Embryonic facial prominence (tissue), 1 donor: Measurements from ENCODE around the gene KIAA2012.

ENCODE experiments used
- DNase-seq: peaks from one replicate; pipeline ENCODE4 v3.0.0-alpha.2; 2016; ENCODE audit errors: extremely low spot score

KIAA2012 gene

DNA sequence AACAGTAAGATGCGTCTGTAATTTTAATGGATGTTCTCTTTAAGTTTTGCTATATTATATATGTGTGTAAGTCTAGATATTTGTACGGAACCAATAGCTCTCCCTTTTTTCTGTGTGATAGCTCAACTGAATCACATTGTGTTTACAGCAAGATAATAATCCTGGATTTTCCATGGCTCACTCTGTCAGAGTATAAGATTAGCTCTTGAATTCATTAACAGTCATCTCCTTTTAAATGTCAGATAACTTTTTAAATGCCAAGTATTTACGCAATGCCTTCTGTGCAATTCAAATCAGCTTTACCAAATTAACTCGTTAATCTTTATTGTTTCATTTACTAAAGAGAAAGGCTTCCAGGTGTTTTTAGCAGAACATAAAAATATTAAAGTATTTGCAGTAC is 76.9 kb downstream of the KIAA2012 start:
- DNase-seq, result no peak

DNA sequence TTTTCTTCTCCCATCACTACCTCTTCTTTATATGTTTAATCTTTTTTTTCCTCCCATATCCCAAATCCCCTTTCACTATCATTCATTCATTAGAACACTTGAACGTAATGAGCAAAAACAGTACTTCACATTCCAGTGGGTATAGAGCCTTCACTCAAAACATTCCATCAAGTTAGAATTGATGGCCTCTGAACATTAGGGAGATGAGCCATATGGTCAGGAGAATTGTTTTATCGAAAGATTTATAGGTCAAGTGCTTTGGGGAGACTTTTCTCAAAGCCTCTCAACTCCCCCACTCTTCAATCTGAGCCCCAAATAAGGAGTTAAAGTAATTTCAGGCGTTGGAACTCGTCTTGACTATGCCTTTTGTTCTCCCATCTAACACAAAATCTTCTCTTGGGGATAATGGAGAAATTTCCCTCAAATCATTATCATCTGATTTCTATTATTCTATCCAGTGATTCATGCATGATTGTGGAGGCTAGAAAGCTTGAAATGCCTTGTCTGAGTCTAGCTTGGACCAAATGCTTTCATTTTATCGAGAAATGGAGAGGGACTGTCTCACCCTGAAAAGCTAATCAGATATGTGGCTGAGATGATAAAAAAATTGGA is 79.2 kb downstream of the KIAA2012 start:
- no peak for DNase-seq

DNA sequence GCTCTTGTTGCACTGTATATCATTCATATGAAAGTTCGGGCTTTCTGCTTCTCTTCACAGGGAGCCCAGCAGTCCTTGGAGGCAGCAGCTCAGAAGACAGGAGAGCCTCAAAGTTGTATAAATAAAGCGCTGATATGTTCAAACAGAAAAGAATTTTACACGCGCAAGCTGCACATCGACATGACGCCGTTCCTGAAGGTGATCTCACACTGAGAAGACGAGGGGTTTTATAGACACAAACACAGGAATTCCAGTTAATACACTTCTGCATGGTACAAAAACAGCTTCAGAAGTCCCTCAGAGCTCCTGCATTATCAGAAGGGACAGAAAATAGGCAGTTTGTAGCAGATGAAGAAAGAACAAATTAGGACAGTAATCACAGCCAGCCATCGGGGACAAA is 81.6 kb downstream of the KIAA2012 start:
- DNase-seq, result no peak

DNA sequence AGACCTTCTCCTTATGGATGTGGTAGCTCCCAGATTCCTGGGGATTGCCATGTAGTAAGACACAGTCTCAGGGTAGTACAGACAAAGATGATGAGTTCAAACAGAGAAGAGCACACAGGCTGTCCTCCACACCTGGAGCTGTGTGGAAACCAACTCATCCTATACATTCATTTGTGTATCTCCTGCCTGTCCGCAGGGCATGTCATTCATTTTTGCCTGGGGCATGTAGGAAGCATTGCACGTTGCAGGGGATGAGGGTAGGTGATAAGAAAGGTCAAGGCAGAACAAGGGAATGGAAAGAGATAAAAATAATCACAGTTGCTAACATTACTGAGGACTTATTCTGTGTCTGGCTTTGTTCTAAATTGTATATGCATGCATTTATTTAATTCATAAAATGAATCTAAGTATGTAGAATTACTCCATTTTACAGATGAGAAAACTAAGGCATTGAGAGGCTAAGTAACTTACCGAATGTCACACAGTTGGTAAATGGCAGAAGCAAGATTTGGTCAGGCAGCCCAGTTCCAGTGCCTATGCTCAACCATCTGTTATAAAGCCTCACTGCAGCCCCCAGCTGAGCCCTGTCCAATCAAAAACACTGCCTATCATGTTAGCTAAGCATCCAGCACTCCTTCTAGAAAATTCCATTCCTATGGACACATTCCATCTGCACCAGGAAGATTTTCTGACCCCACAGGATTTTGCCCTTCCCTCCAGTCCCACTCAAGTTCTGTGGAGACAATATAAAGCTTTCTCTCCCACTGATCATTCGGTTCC is 84.3 kb downstream of the KIAA2012 start:
- DNase-seq, result no peak

GRCh38 chr2:202158796-202159195 is 85.7 kb downstream of the KIAA2012 start:
- DNase-seq, result no peak

GRCh38 chr2:202161151-202161835 is 88.2 kb downstream of the KIAA2012 start:
- no peak for DNase-seq

GRCh38 chr2:202164411-202164810 is 91.4 kb downstream of the KIAA2012 start:
- no peak for DNase-seq

GRCh38 chr2:202165208-202165607 is 92.2 kb downstream of the KIAA2012 start:
- DNase-seq, result no peak

GRCh38 chr2:202165945-202166344 is 92.9 kb downstream of the KIAA2012 start:
- no peak for DNase-seq

- DNase-seq, result no peak
Measured at GRCh38 chr2:202169131-202169530, 96.1 kb downstream of the KIAA2012 start.

DNA sequence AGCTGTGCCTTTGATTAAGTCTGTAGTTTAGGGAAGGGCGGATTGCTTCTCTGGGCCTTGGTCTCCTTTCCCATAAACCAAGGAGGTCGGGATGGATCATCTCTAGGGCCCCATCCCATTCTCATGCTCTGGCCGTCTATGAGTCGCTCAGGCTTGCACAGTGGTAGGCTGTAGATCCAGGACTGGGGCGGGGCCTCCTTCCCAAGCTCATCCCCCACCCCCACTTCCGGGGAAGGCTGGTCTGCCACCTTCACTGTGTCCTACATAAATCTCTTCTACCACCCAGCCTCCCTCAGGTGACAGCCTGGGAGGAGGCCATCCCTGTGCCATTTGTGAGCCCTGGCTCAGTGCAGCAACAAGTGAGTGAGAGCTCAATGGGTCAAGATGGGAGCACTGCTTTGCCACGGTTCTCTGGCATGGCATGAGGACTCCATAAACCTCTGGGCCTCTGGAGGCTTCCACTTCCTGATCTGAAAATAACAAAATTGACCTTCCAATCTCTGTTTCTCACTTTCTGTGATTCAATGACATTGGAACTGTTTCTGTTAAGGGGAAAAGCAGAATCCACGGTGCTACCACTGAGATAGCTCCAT is 96.9 kb downstream of the KIAA2012 start:
- no peak for DNase-seq

DNA sequence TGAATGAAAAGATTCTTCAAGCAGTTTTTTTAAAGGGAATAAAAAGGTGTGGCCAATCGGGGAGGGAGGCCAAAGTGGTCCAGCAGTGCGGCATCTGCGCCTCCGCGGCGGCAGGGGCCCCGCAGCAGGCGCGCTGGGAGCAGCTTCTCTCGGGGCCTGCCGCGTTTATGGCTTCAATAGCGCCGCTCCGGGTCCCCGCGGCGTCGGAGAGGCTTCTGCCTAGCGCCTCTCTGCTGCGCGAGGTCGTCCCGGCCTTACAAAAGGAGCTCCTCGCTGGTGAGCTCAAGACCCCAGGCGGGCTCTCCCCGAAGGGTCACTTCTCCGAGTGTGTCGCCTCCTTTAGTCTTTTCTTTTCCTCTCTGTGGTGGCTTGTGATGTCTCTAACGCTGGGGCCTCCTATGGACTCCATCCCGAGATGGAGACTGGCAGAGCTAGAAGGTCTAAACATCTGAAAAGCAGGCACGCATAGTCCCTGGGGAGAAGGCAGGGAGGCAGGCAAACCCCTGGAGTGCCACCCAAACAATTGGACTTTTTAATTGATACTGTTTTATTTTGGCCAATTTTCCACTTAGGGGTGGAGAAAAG is 98.3 kb downstream of the KIAA2012 start:
- DNase-seq, result no peak

DNA sequence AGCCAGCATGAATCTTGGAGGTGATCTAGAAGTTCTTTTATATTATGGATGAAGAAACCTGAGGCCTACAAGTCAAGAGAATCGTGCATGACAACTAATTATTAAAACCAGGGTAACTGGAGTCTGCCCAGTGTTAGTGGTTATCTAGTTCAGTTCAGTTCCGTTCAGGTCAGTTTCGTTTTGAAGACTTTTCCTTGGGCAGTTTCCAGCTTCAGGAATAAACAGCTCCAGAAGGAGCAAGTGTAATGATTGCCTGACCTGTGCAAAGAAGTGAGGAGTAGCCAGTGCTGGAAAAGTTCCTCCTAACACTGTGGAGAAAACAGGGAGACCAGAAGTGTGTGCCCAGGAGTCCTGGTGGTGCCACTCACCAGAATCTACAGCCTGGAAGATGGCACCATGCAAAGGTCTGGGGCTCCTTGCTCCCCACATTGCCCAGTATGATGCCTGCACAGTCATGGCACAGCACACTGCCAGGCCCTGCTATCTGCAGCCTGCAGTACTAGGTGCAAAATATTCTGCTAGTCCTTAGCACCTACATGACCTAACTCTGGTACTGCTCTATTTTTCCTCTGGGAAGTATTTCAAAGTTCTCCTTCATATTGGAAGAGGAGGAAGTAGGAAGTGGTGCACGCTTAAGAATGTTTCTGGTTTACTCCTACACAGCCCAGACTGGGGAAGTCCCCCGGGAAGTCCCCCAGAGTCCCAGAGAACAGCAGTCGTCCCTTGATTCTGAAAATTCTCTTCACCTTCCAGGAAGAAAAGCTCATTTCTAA is 99.6 kb downstream of the KIAA2012 start:
- no peak for DNase-seq

- DNase-seq, result peak; percentile 46
Measured at GRCh38 chr2:202178346-202178958, 105.4 kb downstream of the KIAA2012 start.

- DNase-seq, result no peak
Measured at GRCh38 chr2:202184557-202184956, 111.5 kb downstream of the KIAA2012 start.

DNA sequence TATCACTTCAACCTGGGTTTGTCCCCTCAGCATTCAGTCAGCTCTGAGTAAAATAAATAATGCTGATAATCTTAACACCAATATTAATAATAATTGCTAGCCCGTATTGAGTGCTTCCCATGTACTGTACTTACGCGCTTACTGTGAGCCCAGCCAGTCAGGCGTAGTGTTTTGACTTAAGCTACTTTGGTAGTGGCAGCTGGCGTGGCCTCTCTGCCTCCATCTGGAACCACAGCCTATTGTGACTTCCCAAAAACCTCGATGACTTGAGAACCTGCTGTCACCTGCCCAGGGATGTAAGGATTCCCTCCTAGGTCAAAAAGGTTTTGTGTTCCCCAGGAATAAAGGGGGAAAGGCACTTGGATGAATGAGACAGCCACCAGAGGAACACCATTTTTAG is 112.1 kb downstream of the KIAA2012 start:
- DNase-seq, result no peak

GRCh38 chr2:202186641-202187202 is 113.7 kb downstream of the KIAA2012 start:
- no peak for DNase-seq

DNA sequence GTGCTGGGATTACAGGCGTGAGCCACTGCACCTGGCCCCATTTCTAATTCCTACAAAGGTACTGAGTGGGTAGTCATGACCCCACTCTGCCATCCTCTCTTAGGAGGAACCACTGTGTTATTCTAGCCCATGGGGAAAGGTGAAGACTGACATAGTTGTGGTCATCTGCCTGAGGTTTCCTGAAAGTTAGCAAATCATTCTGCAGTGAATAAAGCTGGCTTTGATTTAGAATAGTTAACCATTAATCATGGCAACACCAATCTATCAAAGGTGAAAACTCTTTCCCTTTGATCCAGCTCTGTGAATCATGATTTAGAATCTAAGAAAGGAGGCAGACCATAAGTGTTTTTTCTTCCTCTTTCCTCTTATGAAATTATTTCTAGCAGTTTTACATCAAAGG is 114.5 kb downstream of the KIAA2012 start:
- no peak for DNase-seq

GRCh38 chr2:202193305-202193704 is 120.2 kb downstream of the KIAA2012 start:
- no peak for DNase-seq

DNA sequence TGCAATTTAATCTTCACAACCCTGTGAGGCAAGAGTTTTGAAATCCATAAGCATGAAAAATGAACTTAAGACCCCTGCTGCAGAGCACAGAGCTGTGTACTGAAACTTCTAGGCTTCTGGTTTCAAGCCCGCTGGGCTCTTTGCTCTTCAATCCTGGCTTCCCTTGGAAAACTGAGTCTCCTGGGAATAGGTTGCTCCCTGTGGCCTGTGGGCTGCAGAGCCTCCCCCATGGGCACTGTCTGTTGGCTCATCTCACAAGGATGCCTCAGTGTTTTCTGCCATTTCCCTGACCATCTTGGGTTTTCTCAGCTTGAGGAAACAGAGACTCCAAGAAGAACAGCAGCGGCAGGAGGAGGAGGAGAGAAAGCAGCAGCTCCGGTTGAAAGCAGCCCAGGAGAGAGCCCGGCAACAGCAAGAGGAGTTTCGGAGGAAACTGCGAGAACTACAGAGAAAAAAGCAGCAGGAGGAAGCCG is 120.9 kb downstream of the KIAA2012 start:
- no peak for DNase-seq
